GM21526 (cell line): ENCODE results near the gene CATSPERB.
"Not testable (repeated sequence)": the region's sequence is repeated elsewhere in the genome, so short reads cannot be mapped to it uniquely, and the experiment has no call there.

ENCODE experiments used
- ATAC-seq: cut with Tn5 transposase; IDR thresholded peaks from one replicate; pipeline ENCODE4 v1.9.1; 2021; ENCODE audit warnings: moderate library complexity; ENCODE audit not compliant: unreplicated experiment, low FRiP score

CATSPERB gene

DNA sequence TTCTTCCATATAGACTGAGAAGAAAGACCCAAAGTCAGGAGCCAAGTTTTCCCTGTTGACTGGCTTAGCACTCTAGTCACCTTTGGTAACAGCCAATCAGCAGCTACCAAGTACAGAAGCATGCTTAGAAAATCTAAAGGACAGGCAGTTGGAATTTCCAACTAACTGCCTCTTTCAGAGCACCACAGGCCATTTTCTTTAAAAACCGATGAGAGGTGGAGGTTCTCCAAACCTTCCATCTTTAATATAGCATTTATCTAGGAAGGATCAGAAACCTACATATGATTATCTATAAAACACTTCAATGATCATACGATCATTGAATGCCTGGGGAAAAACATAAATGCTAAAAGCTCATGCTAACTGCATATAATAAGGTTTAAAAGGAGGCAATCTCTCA lies at the start of gene CATSPERB:
TSS of gene CATSPERB (minus strand) at position 101 of the 400 bp plus-strand sequence. CDS start 2,607 bp downstream, outside the sequence.
- ATAC-seq = no peak

DNA sequence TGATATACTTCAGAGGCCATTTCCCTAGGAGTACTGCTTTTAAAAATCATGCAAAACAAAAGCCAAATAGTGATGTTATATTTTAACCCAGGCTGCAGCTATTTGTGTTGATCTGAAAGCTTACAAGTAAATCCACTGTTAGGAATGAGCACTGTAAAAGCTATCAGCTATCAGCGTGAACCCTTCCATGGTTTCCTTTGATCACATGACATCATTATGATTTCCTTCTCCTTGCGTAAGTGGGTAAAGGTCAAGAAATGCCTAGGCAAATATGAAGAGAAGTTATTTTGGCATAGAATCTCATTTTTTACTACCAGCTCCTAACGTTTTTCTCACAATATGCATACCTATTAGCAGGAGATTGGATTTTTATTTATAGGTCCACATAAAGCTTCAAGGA lies 48.6 kb upstream of the CATSPERB start:
- ATAC-seq = no peak

DNA sequence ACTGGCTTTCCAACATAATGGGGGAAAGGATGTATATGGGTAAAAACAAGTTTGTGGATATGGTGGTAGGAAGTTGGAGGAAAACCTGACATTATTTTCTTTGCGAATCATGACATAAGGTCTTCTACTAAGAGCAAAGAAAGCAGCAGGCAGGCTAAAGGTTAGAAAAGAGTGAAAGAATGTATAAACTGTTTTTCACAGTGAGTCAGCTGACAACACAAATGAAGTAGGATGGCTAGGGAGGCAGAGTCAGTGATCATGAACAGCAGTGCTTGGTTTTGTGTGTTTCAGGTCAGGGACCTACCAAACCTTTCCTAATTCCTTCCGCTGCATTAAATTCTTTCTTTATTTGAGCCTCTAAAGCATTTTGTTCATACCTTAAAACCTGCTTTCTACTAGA lies 46.3 kb upstream of the CATSPERB start:
- ATAC-seq = no peak

DNA sequence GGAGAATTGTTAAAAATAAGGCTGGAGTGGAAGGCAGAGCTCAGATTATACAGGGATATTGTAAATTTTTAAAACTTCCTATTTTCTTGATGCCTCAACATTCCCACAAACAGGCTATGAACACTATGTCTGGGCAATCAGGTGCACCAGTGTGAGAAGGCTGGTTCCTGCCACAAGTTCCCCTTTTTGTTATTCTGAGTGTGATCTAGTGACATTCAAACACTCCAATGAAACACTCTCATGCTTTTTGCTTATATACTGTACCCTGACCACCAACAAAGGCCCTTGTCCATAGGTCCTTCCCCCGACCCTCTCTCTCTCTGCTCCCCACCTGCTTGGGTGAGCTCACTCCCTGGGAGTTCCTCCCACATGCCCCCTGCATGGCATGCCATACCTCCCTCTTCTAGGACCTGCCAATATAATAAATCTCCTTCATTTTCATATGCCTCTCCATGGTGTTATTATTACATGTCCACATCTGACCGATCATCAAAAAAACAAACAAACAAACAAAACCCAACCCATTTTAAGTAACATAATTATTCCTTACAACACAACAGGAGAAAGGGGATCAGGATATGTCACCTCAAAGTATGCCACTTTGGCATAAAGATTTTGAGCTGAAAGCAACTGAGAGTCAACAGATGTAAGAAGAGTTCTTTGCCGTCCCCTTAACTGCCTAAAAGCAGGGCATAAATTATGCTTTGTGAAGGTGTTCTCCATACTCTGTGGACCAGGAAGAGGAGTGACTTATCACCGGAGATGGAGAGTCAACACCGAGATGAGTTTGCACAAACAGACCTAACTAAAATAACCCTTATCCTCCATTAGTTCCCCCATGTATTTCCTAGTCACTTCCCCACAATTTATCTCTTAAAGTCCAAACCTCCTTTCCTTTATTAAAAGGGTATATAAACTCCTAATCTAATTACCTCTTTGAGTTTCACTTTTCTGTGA lies 42.5 kb upstream of the CATSPERB start:
- no peak for ATAC-seq

- no peak for ATAC-seq
Observed at GRCh38 chr14:91770185-91770584, 38.3 kb upstream of the CATSPERB start.

GRCh38 chr14:91755570-91756295 lies 23.8 kb upstream of the CATSPERB start:
- no peak for ATAC-seq

- no peak for ATAC-seq
Observed at GRCh38 chr14:91754819-91755218, 22.9 kb upstream of the CATSPERB start.

GRCh38 chr14:91754185-91754584 lies 22.3 kb upstream of the CATSPERB start:
- no peak for ATAC-seq

- no peak for ATAC-seq
Observed at GRCh38 chr14:91753501-91754128, 21.7 kb upstream of the CATSPERB start.

GRCh38 chr14:91752961-91753360 lies 21.1 kb upstream of the CATSPERB start:
- no peak for ATAC-seq

DNA sequence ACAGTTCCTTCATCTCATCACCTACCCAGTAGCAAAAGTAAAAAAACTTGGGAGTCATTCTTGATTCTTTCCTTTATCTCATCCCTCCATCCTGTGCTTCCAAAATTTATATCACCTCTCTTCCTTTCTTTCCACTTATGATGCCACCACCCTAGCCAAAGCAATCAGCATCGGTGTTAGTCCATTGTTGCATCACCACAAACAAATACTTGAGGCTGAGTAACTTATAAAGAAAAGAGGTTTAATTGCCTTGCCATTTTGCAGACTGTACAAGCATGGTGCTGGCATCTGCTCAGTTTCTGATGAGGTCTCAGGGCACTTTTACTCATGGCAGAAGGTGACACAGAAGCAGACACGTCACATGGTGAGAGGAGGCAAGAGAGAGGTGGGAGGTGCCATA lies 19.8 kb upstream of the CATSPERB start:
- no peak for ATAC-seq

- ATAC-seq = no peak
Observed at GRCh38 chr14:91750634-91751198, 18.8 kb upstream of the CATSPERB start.

- no peak for ATAC-seq
Observed at GRCh38 chr14:91749868-91750267, 18.0 kb upstream of the CATSPERB start.

DNA sequence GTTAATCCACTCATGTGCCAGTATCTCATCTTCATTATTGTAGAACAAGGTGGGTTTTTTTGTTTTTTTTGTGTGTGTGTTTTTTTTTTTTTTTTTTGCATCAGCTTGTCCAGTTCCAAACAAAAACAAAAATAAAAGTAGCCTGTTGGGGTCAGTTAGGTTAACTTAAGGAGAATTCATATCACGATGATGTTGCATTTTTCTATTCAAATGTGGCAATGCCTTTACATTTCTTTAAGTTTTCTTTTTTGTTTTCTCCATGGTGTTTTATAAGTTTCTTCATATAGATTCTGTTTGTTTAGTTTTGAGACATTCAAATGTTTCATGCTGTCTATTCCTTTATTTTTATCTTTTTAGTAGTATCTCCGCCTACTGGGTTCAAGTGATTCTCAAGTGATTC lies 16.2 kb upstream of the CATSPERB start:
- no peak for ATAC-seq

DNA sequence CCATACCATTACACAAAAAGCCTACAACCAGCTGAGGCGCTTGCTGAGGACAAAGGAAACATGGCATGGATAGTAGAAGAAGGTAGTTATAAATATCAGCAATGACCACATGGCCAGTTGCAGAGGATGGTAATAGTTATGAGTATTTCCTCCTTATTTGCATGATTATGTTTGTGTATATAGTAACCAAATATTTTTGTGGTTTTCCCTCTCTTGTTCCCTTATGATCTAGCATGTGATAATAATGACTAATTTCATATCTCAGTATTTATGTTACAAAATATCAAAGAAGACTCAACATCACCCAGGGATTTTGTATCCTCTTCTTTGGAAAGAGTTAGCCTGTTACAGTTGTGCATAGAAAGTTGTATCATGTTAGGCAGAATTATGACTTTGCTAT lies 13.5 kb upstream of the CATSPERB start:
- ATAC-seq = no peak

GRCh38 chr14:91744068-91744480 lies 12.2 kb upstream of the CATSPERB start:
- no peak for ATAC-seq

DNA sequence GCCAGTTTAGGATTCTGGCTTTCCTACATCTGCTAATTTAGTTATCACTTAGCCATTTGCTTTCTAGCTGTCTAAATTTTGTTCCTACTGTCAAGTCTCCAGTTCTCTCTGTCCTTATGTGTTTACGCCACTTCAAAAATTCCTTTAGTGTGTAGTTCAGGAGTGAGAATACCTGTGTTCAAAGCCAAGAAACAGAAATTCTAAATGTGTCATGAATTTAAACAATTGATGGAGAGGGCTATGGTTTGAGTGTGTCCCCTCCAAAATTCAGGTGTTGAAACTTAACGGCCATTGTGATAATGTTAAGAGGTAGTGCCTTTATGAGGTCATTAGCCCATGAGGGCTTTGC lies 11.4 kb upstream of the CATSPERB start:
- no peak for ATAC-seq

DNA sequence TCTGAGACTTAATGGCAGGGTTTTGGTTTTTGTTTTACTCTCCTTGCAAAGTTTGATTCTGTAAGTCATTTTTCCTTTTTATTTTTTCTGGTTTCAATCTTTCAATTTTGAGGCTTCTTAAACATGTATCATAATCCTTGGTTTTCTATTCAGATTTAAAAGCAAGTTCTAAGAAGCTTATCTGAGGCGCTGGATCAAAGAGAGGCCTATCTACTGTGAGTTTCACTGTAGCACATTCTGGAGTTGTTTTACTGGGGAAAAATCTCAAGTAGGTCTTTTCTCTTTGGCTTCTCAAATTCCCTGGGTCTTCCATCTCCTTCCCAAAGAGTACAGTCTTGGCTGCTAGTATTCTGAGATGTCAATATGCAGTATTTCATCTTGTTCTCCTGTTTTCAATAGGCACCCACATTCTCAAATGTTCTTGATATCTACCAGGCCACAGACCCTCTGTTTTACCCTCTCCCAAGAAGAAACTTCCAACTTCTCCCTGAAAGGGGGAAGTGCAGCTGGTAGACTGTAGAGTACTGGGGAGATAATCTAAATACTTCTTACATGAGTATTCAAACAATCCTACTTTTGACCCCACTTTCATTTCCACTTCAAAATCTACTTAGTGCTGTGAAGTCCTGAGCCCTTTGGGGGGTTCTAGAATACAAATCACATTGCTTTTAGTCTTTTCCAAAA lies 10.9 kb upstream of the CATSPERB start:
- ATAC-seq = no peak

DNA sequence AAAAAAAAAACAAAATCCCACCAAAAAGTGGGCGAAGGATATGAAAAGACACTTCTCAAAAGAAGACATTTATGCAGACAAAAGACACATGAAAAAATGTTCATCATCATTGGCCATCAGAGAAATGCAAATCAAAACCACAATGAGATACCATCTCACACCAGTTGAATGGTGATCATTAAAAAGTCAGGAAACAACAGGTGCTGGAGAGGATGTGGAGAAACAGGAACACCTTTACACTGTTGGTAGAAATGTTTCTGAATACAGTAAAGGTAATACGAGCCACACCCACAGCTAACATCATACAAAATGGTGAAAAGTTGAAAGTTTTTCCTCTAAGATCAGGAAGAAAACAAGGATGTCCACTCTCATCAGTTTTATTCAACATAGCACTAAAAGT lies 8.0 kb upstream of the CATSPERB start:
- ATAC-seq = not testable (repeated sequence)

- no peak for ATAC-seq
Observed at GRCh38 chr14:91737619-91738018, 5.7 kb upstream of the CATSPERB start.
